Caco-2 (cell line): Measurements from ENCODE around the gene ZNF480. TPM values are rescaled to one million over a fixed set of nuclear protein-coding genes. Genes with fewer than 3 reads are reported as not detected.

Source experiments
- BruUV-seq: library from RNA; stranded (reverse); fragments of 400-500 nt; replicated peaks from 2 replicates; lab custom pipeline; 2021; lab: Mats Ljungman, UMichigan
- CTCF ChIA-PET: fragments of 300-600 bp; sonication (Branson Sonifier 250); formaldehyde crosslinking; loops from one replicate; lab custom pipeline; 2022; ENCODE audit warnings: antibody characterized with exemption; lab: Charles Lee
- POLR2A ChIA-PET: fragments of 300-600 bp; sonication (Branson Sonifier 250); formaldehyde crosslinking; loops from one replicate; lab custom pipeline; 2022; ENCODE audit warnings: antibody characterized with exemption; lab: Charles Lee
- DNase-seq, 2 experiments: peaks; one replicate each; pipeline versions ENCODE4 v3.0.0 to v3.0.0-alpha.2; 2020 to 2022
- H3K27me3 ChIP-seq: replicated peaks from 2 replicates; pipeline ENCODE4 v1.6.0; 2011; ENCODE audit warnings: low read length; ENCODE audit not compliant: control insufficient read depth, insufficient read depth
- H3K36me3 ChIP-seq: 2 replicates; pipeline ENCODE4 v1.5.1; 2011; ENCODE audit warnings: low read length; ENCODE audit not compliant: control insufficient read depth, insufficient read depth
- H3K4me1 ChIP-seq: fragments of 250-450 bp; sonication (Bioruptor Pico); 2 replicates; pipeline ENCODE4 v1.5.1; 2020; ENCODE audit warnings: mild to moderate bottlenecking
- H3K4me3 ChIP-seq: 2 replicates; pipeline ENCODE4 v1.5.1; 2011; ENCODE audit warnings: low read depth, mild to moderate bottlenecking, control low read depth, low read length
- H3K9me3 ChIP-seq: fragments of 250-450 bp; sonication (Bioruptor Pico); 2 replicates; pipeline ENCODE4 v1.5.1; 2020; ENCODE audit warnings: mild to moderate bottlenecking, moderate library complexity
- H3K27ac Mint-ChIP-seq: one replicate; pipeline ENCODE4 v1.8.0; 2022; ENCODE audit warnings: mixed read lengths; ENCODE audit not compliant: unreplicated experiment
- H3K27me3 Mint-ChIP-seq: one replicate; pipeline ENCODE4 v1.8.0; 2022; ENCODE audit warnings: mixed read lengths; ENCODE audit not compliant: insufficient read depth, unreplicated experiment
- H3K36me3 Mint-ChIP-seq: one replicate; pipeline ENCODE4 v1.8.0; 2022; ENCODE audit warnings: mild to moderate bottlenecking, mixed read lengths; ENCODE audit not compliant: insufficient read depth, unreplicated experiment
- H3K4me1 Mint-ChIP-seq: one replicate; pipeline ENCODE4 v1.8.0; 2022; ENCODE audit warnings: low read depth, mixed read lengths; ENCODE audit not compliant: unreplicated experiment
- H3K4me3 Mint-ChIP-seq: one replicate; pipeline ENCODE4 v1.8.0; 2022; ENCODE audit warnings: mild to moderate bottlenecking, moderate library complexity, mixed read lengths; ENCODE audit not compliant: unreplicated experiment
- H3K9me3 Mint-ChIP-seq: one replicate; pipeline ENCODE4 v1.8.0; 2022; ENCODE audit warnings: mixed read lengths; ENCODE audit not compliant: unreplicated experiment
- CTCF ChIP-seq, 2 experiments: fragments of 200-600 bp in 1 of 2; IDR thresholded peaks; 1 replicate in 1 of 2; 2 replicates in 1 of 2; pipeline versions ENCODE4 v1.5.1 to v1.8.0; 2011 to 2022; ENCODE audit warnings: antibody characterized with exemption in 1 of 2, control low read depth in 1 of 2, inconsistent platforms in 1 of 2, low read depth in 1 of 2, low read length in 1 of 2, mild to moderate bottlenecking in 1 of 2, moderate library complexity in 1 of 2; ENCODE audit not compliant: insufficient read depth in 1 of 2, severe bottlenecking in 1 of 2, unreplicated experiment in 1 of 2
- intact Hi-C: fragments of 100-400 bp; cut with micrococcal nuclease; formaldehyde crosslinking; loops from one replicate; pipeline ENCODE4 v1.10.0; 2022; ENCODE audit not compliant: unreplicated experiment
- total RNA-seq: library from RNA; stranded (reverse); gene quantifications from 2 replicates; pipeline ENCODE4 v1.2.3, GENCODE V29; 2022

Gene ZNF480
- total RNA-seq, 1 experiment from 2014 or later: 17.7 TPM

GRCh38 chr19:52322429-52322828 is 25.5 kb downstream of the ZNF480 start:
- H3K4me1 Mint-ChIP-seq: no peaks in the 10 kb centered on the region
- H3K27me3 Mint-ChIP-seq: no peaks in the 10 kb centered on the region
- H3K36me3 Mint-ChIP-seq: peaks cover 76% of the 10 kb centered on the region
- Histone ChIP-seq H3K9me3 (peaks cover 74% of the 10 kb centered on the region), H3K4me1 (no peaks in the 10 kb centered on the region), H3K4me3 (no peak overlapping the region), H3K36me3 (peaks cover 8% of the 10 kb centered on the region; the same call in 1 of the 2 replicates), H3K27me3 (no peaks in the 10 kb centered on the region)
- peaks cover 83% of the 10 kb centered on the region for H3K9me3 Mint-ChIP-seq
- intact Hi-C loops: no loop called here
- BruUV-seq: no TSS peak
- H3K4me3 Mint-ChIP-seq: no peak overlapping the region
- H3K27ac Mint-ChIP-seq: no peak overlapping the region
- DNase-seq: no peak
- no peak for TF ChIP-seq CTCF (IDR thresholded peaks at IDR 0.05; ENCODE audit: insufficient read depth in 1 of 2, low read depth in 1 of 2, low read length in 1 of 2, severe bottlenecking in 1 of 2, unreplicated experiment in 1 of 2)
- ChIA-PET CTCF (no interaction called here), POLR2A (no interaction called here)

DNA sequence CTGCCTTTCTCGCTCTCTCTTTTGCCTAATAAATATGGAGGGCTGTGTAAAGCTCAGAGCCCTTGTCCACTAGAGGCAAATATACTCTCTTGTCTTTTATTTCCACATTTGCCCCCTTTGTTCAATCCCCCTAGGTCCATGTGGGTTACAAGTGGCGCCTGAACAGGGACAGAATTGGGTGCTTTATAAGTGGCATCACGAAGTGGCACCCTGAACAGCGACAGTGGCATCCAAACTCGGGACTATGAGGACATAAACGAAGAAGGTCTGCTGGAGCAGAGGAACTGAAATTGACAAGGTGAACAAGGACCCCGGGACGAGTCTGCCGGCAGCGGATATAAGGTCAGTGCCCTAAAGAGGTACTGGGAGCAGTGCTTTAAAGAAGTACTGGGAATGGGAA is 34.8 kb downstream of the ZNF480 start:
- Mint-ChIP-seq H3K27ac (no peak overlapping the region), H3K4me3 (no peak overlapping the region), H3K36me3 (peaks cover 9% of the 10 kb centered on the region), H3K27me3 (no peaks in the 10 kb centered on the region), H3K9me3 (peaks cover 41% of the 10 kb centered on the region), H3K4me1 (no peaks in the 10 kb centered on the region)
- DNase-seq: peak in 1 of 2 experiments; percentile 13
- H3K4me1 ChIP-seq: no peaks in the 10 kb centered on the region
- intact Hi-C loops: no loop called here
- H3K36me3 ChIP-seq: no peaks in the 10 kb centered on the region
- H3K27me3 ChIP-seq: no peaks in the 10 kb centered on the region
- no TSS peak for BruUV-seq
- POLR2A ChIA-PET: no interaction called here
- CTCF ChIA-PET: no interaction called here
- no peak for TF ChIP-seq CTCF (IDR thresholded peaks at IDR 0.05; ENCODE audit: insufficient read depth in 1 of 2, low read depth in 1 of 2, low read length in 1 of 2, severe bottlenecking in 1 of 2, unreplicated experiment in 1 of 2)
- peaks cover 41% of the 10 kb centered on the region for H3K9me3 ChIP-seq
- H3K4me3 ChIP-seq: no peak overlapping the region

DNA sequence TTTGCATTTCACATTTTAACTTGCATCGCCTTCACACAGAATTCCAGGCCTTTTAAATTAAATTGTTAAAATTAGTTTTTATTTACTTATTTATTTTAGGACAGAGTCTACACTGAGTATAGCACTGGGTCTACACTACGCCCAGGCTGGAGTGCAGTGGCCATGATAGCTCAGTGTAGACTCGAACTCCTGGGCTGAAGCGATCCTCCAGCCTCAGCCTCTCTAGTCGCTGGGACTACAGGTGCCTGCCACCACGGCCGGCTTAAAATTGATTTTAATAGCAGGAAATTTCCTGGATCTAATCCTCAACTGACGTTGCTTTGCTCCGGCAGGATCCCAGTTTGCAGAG is 38.8 kb downstream of the ZNF480 start:
- intact Hi-C loops: no loop called here

More for the DNA sequence above, 38.8 kb downstream of the ZNF480 start:
- ChIA-PET CTCF (no interaction called here), POLR2A (no interaction called here)
- no TSS peak for BruUV-seq
- no peaks in the 10 kb centered on the region for H3K4me1 Mint-ChIP-seq
- no peak overlapping the region for H3K27ac Mint-ChIP-seq
- DNase-seq: no peak
- Histone ChIP-seq H3K4me1 (no peaks in the 10 kb centered on the region), H3K9me3 (peaks cover 36% of the 10 kb centered on the region), H3K27me3 (no peaks in the 10 kb centered on the region), H3K36me3 (no peaks in the 10 kb centered on the region), H3K4me3 (peak overlapping the region; percentile 56)
- no peak for TF ChIP-seq CTCF (IDR thresholded peaks at IDR 0.05; ENCODE audit: insufficient read depth in 1 of 2, low read depth in 1 of 2, low read length in 1 of 2, severe bottlenecking in 1 of 2, unreplicated experiment in 1 of 2)
- peak overlapping the region; percentile 70 for H3K4me3 Mint-ChIP-seq
- peaks cover 11% of the 10 kb centered on the region for H3K36me3 Mint-ChIP-seq
- H3K9me3 Mint-ChIP-seq: peaks cover 66% of the 10 kb centered on the region
- no peaks in the 10 kb centered on the region for H3K27me3 Mint-ChIP-seq
